ENCODE measurements around the gene KPNB1.

Gene KPNB1

GRCh38 chr17:47615766-47616424 is 33.8 kb upstream of the KPNB1 start:
- TF ChIP-seq CTCF (conservative IDR thresholded peaks at IDR 0.05; ENCODE audit: control insufficient read depth, insufficient read depth, low read depth, low read length), result peak; percentile 58
- H3K4me3 ChIP-seq (ENCODE audit: control insufficient read depth, low read depth, low read length), result no peak overlapping the region
- DNase-seq (ENCODE audit: low read depth), result peak; percentile 65

- H3K4me3 ChIP-seq (ENCODE audit: control insufficient read depth, low read depth, low read length), result no peak overlapping the region
- TF ChIP-seq CTCF (conservative IDR thresholded peaks at IDR 0.05; ENCODE audit: control insufficient read depth, insufficient read depth, low read depth, low read length), result peak; percentile 29
- DNase-seq (ENCODE audit: low read depth), result peak; percentile 12
Observed at GRCh38 chr17:47618410-47618809, 31.3 kb upstream of the KPNB1 start.

GRCh38 chr17:47620503-47621245 is 29.0 kb upstream of the KPNB1 start:
- H3K4me3 ChIP-seq (ENCODE audit: control insufficient read depth, low read depth, low read length), result no peak overlapping the region
- DNase-seq (ENCODE audit: low read depth), result no peak
- TF ChIP-seq CTCF (conservative IDR thresholded peaks at IDR 0.05; ENCODE audit: control insufficient read depth, insufficient read depth, low read depth, low read length), result no peak

- no peak overlapping the region for H3K4me3 ChIP-seq (ENCODE audit: control insufficient read depth, low read depth, low read length)
- peak; percentile 13 for TF ChIP-seq CTCF (conservative IDR thresholded peaks at IDR 0.05; ENCODE audit: control insufficient read depth, insufficient read depth, low read depth, low read length)
- DNase-seq (ENCODE audit: low read depth), result peak; percentile 88
Observed at GRCh38 chr17:47621293-47622179, 28.2 kb upstream of the KPNB1 start.

- no peak overlapping the region for H3K4me3 ChIP-seq (ENCODE audit: control insufficient read depth, low read depth, low read length)
- no peak for DNase-seq (ENCODE audit: low read depth)
- TF ChIP-seq CTCF (conservative IDR thresholded peaks at IDR 0.05; ENCODE audit: control insufficient read depth, insufficient read depth, low read depth, low read length), result no peak
Observed at GRCh38 chr17:47622180-47622549, 27.6 kb upstream of the KPNB1 start.

GRCh38 chr17:47624727-47625068 is 25.0 kb upstream of the KPNB1 start:
- no peak for TF ChIP-seq CTCF (conservative IDR thresholded peaks at IDR 0.05; ENCODE audit: control insufficient read depth, insufficient read depth, low read depth, low read length)
- no peak overlapping the region for H3K4me3 ChIP-seq (ENCODE audit: control insufficient read depth, low read depth, low read length)
- DNase-seq (ENCODE audit: low read depth), result no peak
